ENCODE measurements around the gene IFFO2.

DNA sequence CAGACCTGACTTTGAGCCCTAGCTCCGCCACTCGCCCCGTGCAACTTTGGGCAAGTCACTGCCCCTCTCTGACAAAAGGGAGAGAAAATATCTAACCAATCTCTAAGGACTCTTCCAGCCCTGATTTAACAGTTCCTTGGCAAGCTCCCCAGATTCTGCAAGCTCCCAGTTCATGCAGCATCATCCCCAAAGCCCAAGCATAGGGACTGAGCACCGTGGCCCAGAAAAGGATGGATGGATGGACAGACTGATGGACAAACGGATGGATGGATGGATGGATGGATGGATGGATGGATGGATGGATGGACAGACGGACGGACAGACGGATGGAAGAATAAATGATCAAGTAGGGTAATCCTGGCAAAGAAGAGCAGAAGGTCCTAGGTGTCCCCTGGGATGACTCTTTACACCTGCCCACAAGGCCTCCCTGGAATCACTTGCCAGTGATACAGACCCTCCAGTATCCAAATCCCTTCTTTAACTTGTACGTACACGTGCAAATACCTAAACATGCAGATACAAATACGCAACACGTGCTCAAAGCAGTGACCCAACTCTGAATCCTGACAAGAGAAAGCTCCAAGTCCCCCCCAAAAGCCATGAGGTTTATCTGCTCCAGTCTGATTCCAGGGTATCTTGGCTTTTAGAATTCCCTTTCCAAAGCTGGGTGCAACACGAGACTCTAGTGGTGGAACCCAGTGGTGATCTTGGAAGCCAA lies 16.0 kb downstream of the IFFO2 start:
- TF ChIP-seq, protein P1, sequence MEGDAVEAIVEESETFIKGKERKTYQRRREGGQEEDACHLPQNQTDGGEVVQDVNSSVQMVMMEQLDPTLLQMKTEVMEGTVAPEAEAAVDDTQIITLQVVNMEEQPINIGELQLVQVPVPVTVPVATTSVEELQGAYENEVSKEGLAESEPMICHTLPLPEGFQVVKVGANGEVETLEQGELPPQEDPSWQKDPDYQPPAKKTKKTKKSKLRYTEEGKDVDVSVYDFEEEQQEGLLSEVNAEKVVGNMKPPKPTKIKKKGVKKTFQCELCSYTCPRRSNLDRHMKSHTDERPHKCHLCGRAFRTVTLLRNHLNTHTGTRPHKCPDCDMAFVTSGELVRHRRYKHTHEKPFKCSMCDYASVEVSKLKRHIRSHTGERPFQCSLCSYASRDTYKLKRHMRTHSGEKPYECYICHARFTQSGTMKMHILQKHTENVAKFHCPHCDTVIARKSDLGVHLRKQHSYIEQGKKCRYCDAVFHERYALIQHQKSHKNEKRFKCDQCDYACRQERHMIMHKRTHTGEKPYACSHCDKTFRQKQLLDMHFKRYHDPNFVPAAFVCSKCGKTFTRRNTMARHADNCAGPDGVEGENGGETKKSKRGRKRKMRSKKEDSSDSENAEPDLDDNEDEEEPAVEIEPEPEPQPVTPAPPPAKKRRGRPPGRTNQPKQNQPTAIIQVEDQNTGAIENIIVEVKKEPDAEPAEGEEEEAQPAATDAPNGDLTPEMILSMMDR (IDR thresholded peaks at IDR 0.05): no peak
- no peak for TF ChIP-seq ZFX (IDR thresholded peaks at IDR 0.05; ENCODE audit: borderline replicate concordance)

All from 22Rv1 (cell line).